ENCODE measurements around the gene PRKG1.

DNA sequence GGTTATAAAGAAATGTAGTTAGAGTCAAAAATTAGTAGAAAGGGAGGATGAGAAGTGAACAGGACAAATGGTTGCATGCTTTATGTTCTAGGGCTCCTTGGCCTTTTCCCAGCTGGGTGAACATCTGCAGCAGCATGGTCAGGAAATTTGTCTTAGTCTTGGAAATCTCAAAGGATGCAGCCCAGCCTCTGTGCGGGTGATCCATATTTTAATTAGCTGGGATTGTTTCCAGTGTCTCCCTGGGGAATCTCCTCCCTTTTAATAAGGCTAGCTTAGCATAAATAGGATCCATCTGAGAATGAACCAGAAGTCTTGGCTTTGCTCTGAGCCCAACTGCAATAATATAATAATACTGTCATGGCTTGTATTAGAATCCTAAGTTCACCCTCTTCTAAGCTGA is 198.3 kb downstream of the PRKG1 start:
- TF ChIP-seq, protein P1, sequence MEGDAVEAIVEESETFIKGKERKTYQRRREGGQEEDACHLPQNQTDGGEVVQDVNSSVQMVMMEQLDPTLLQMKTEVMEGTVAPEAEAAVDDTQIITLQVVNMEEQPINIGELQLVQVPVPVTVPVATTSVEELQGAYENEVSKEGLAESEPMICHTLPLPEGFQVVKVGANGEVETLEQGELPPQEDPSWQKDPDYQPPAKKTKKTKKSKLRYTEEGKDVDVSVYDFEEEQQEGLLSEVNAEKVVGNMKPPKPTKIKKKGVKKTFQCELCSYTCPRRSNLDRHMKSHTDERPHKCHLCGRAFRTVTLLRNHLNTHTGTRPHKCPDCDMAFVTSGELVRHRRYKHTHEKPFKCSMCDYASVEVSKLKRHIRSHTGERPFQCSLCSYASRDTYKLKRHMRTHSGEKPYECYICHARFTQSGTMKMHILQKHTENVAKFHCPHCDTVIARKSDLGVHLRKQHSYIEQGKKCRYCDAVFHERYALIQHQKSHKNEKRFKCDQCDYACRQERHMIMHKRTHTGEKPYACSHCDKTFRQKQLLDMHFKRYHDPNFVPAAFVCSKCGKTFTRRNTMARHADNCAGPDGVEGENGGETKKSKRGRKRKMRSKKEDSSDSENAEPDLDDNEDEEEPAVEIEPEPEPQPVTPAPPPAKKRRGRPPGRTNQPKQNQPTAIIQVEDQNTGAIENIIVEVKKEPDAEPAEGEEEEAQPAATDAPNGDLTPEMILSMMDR (IDR thresholded peaks at IDR 0.05; ENCODE audit: low read depth, low read length) = no peak
- TF ChIP-seq EZH2phosphoT487 (IDR thresholded peaks at IDR 0.05; ENCODE audit: low read depth) = no peak

All from OCI-LY3 (cell line).